Esophagus squamous epithelium (tissue), 5 donors: ENCODE measurements around the gene EI24. TPM values are rescaled to one million over a fixed set of nuclear protein-coding genes. Genes with fewer than 3 reads are reported as not detected.

ENCODE experiments used
- DNase-seq: peaks from one replicate; lab custom pipeline; 2025; lab: John Stamatoyannopoulos, UW
- H3K27ac ChIP-seq, 4 donors: fragments of 200-600 bp; sonication (generic); one replicate each; pipeline ENCODE4 v1.5.1; 2016 to 2019; ENCODE audit warnings: mild to moderate bottlenecking in 1 of 4
- H3K27me3 ChIP-seq, 4 donors: fragments of 200-600 bp; sonication (generic); 1 replicate in 3 of 4; 2 replicates in 1 of 4; pipeline versions ENCODE4 v1.5.1 to v1.6.0; 2017 to 2021; ENCODE audit warnings: antibody characterized with exemption in 1 of 4
- H3K36me3 ChIP-seq, 3 donors: fragments of 200-600 bp; sonication (generic); one replicate each; pipeline ENCODE4 v1.5.1; 2016 to 2019
- H3K4me1 ChIP-seq, 3 donors: fragments of 200-600 bp; sonication (generic); one replicate each; pipeline ENCODE4 v1.5.1; 2017 to 2019
- H3K4me3 ChIP-seq, 4 donors: fragments of 200-600 bp; sonication (generic); 1 replicate in 3 of 4; 2 replicates in 1 of 4; pipeline ENCODE4 v1.5.1; 2016 to 2019; ENCODE audit warnings: mild to moderate bottlenecking in 2 of 4, moderate library complexity in 1 of 4
- H3K9me3 ChIP-seq, 3 donors: fragments of 200-600 bp; sonication (generic); one replicate each; pipeline ENCODE4 v1.5.1; 2016 to 2019
- POLR2A ChIP-seq, 4 donors: fragments of 450-650 bp; IDR thresholded peaks; one replicate each; pipeline ENCODE4 v1.6.1; 2017; ENCODE audit warnings: antibody characterized with exemption in 4 of 4, mild to moderate bottlenecking in 4 of 4, moderate library complexity in 3 of 4
- WGBS, 2 donors: methylation state at CpG; one replicate each; pipeline ENCODE4 v1.1.5; 2018; 5-methylcytosine and 5-hydroxymethylcytosine counted together
- intact Hi-C: fragments of 100-400 bp; cut with DNase I; formaldehyde crosslinking; loops from one replicate; pipeline ENCODE4 v1.15.0; 2022
- total RNA-seq, 4 donors: library from RNA; depleted of rRNA; stranded (reverse); fragments of >200 nt; gene quantifications; one replicate each; pipeline ENCODE4 v1.1.0, GENCODE V29; 2016
- TF ChIP-seq, protein P1 (sequence below), 6 experiments: fragments of 450-650 bp in 4 of 6; fragments of 200-600 bp in 2 of 6; sonication (generic) in 2 of 6; IDR thresholded peaks; one replicate each; pipeline ENCODE4 v1.5.1; 2016 to 2019; ENCODE audit warnings: antibody characterized with exemption in 6 of 6, mild to moderate bottlenecking in 4 of 6, moderate library complexity in 4 of 6
- donor health status: DM: yes; HTN: yes; CAD: no.

EI24 gene
- total RNA-seq, 4 donors from 2014 or later, result 63.6 to 128 (median 107) TPM

DNA sequence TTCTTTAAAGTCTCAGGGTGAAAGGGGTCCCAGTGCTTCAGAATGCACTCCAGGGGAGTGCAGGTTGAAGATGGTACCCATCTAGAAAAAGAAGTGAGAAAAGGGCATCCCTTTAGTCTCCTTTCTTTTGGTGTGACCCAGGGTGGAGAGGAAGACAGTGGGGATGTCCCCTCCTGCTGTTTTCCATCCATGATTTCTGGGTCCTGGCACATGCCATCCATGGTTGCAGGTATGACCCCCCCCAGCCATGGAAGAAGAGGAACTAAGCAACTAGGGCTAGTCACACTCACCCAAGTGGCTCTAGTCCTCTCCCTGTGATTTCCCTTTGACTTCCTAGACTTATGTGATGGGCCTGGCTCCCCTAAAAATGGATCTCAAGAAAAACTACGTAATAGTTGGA, 15.9 kb upstream of the EI24 start:
- Histone ChIP-seq H3K27ac (no peak overlapping the region), H3K4me3 (no peak overlapping the region), H3K36me3 (no peaks in the 10 kb centered on the region), H3K27me3 (no peaks in the 10 kb centered on the region), H3K4me1 (no peaks in the 10 kb centered on the region), H3K9me3 (peaks cover 0 to 22% (median 19%) of the 10 kb centered on the region in 3 donors)
- TF ChIP-seq POLR2A (IDR thresholded peaks at IDR 0.05), result no peak
- TF ChIP-seq, protein P1, sequence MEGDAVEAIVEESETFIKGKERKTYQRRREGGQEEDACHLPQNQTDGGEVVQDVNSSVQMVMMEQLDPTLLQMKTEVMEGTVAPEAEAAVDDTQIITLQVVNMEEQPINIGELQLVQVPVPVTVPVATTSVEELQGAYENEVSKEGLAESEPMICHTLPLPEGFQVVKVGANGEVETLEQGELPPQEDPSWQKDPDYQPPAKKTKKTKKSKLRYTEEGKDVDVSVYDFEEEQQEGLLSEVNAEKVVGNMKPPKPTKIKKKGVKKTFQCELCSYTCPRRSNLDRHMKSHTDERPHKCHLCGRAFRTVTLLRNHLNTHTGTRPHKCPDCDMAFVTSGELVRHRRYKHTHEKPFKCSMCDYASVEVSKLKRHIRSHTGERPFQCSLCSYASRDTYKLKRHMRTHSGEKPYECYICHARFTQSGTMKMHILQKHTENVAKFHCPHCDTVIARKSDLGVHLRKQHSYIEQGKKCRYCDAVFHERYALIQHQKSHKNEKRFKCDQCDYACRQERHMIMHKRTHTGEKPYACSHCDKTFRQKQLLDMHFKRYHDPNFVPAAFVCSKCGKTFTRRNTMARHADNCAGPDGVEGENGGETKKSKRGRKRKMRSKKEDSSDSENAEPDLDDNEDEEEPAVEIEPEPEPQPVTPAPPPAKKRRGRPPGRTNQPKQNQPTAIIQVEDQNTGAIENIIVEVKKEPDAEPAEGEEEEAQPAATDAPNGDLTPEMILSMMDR (IDR thresholded peaks at IDR 0.05), result no peak
- intact Hi-C loops, result no loop called here
- no peak for DNase-seq
- WGBS, 2 donors, result 63 to 83% methylated on average over 1 of the region's 1 CpG

DNA sequence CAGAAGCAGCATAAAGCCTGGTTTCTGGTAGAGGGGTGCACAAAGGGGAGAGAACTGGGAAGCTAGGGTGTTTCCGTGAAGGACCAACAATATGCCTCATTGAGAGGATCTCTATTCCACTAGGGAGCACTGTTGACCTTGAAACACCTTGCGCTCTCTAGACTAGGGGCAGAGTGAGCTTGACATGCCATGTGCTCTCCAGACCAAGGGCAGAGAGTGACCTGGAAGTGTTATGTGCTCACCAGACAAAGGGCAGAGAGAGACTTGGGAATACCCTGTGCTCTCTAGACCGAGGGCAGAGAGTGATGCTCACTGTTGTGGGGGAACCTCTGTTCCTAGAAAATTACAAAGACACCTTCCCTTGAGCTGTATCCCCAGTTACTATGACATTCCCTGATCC, 15.2 kb upstream of the EI24 start:
- DNase-seq, result no peak
- H3K27ac ChIP-seq, result no peak overlapping the region
- TF ChIP-seq POLR2A (IDR thresholded peaks at IDR 0.05), result no peak
- TF ChIP-seq, protein P1 (IDR thresholded peaks at IDR 0.05), result no peak
- WGBS, 2 donors, result 67 to 83% methylated on average over 1 to 3 of the region's 3 CpGs
- no peaks in the 10 kb centered on the region for H3K36me3 ChIP-seq
- H3K9me3 ChIP-seq, result peaks cover 0 to 22% (median 19%) of the 10 kb centered on the region in 3 donors
- H3K4me3 ChIP-seq, result no peak overlapping the region
- intact Hi-C loops, result no loop called here
- H3K4me1 ChIP-seq, result no peaks in the 10 kb centered on the region
- H3K27me3 ChIP-seq, result no peaks in the 10 kb centered on the region

DNA sequence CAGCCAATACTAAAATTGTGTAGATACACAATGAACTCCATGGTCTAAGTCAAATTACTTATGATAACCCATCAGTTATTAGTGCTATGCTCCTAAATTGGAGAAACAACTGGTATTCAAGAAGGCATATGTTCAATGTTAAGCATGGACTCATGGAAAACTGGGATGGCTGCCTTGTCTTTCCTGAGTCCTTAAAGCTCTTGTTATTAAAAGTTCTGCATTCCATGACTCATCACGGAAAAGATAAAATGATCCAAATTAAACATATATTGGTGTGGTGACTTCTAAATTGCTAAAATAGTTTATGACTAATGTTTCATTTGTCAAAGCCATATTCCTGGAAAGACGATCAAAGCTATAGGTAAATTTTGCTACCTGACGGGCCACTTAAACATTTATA, 9.4 kb upstream of the EI24 start:
- no peak overlapping the region for H3K4me3 ChIP-seq
- no peaks in the 10 kb centered on the region for H3K27me3 ChIP-seq
- H3K27ac ChIP-seq, result no peak overlapping the region
- 41 to 61% methylated on average over 3 of the region's 3 CpGs for WGBS, 2 donors
- intact Hi-C loops, result no loop called here
- TF ChIP-seq, protein P1 (IDR thresholded peaks at IDR 0.05), result no peak
- TF ChIP-seq POLR2A (IDR thresholded peaks at IDR 0.05), result no peak
- no peaks in the 10 kb centered on the region for H3K9me3 ChIP-seq
- no peak for DNase-seq
- H3K36me3 ChIP-seq, result no peaks in the 10 kb centered on the region
- H3K4me1 ChIP-seq, result no peaks in the 10 kb centered on the region

DNA sequence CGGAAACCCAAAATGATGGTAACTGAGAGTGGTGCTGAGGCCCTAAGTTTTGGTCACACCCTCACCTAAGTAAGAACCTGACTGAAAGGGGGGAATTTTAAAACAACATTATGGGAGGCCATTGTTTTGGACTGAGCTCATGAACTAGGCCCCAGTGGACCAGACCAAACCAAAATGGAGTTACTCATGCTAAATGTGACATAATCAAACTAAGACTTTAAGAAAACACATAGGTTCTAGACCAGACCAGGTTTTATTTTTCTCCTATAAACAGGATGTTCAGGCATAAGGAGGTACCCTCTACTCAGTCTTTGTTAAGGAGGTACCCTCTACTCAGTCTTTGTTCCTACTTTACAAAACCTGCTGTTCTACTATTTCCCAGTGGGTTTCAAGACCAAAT, 7.4 kb upstream of the EI24 start:
- Histone ChIP-seq H3K9me3 (no peaks in the 10 kb centered on the region), H3K36me3 (no peaks in the 10 kb centered on the region), H3K4me1 (no peaks in the 10 kb centered on the region), H3K27me3 (no peaks in the 10 kb centered on the region), H3K4me3 (no peak overlapping the region), H3K27ac (no peak overlapping the region)
- intact Hi-C loops, result no loop called here
- no peak for DNase-seq
- no peak for TF ChIP-seq POLR2A (IDR thresholded peaks at IDR 0.05)
- TF ChIP-seq, protein P1 (IDR thresholded peaks at IDR 0.05), result no peak
- 86 to 100% methylated on average over 1 of the region's 1 CpG for WGBS, 2 donors

DNA sequence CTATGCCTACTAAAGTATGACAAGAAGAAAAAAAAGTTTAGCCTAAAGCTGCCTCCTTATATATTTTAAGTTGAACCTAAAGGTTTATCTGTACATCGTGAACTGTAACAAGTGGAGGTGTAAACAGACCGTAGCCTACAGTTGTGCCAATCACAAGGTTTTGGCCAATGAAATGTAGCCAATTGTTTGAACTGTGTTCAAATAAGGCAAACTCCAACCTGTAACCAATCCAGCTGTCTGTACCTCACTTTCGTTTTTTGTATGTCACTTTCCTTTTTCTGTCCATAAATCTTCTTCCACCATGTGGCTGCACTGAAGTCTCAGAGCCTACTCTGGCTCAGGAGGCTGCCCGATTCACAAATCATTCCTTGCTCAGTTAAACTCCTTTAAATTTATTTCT, 6.8 kb upstream of the EI24 start:
- intact Hi-C loops, result no loop called here
- Histone ChIP-seq H3K9me3 (no peaks in the 10 kb centered on the region), H3K4me3 (no peak overlapping the region), H3K27me3 (no peaks in the 10 kb centered on the region), H3K36me3 (no peaks in the 10 kb centered on the region), H3K27ac (no peak overlapping the region), H3K4me1 (no peaks in the 10 kb centered on the region)
- DNase-seq, result no peak
- WGBS, 2 donors, result 71 to 74% methylated on average over 4 of the region's 4 CpGs
- TF ChIP-seq POLR2A (IDR thresholded peaks at IDR 0.05), result no peak
- TF ChIP-seq, protein P1 (IDR thresholded peaks at IDR 0.05), result no peak
